GM12878 (cell line): ENCODE data around the gene RAB35. TPM values are rescaled to one million over a fixed set of nuclear protein-coding genes. Genes with fewer than 3 reads are reported as not detected.

Experiments
- ATAC-seq: fragments of 200-7000 bp; cut with Tn5 transposase; 3 replicates; pipeline ENCODE4 v1.9.1; 2020; ENCODE audit warnings: mild to moderate bottlenecking, moderate library complexity
- BruUV-seq: library from RNA; stranded (reverse); fragments of 400-500 nt; replicated peaks from 2 replicates; lab custom pipeline; 2021; lab: Mats Ljungman, UMichigan
- CTCF ChIA-PET: fragments of 300-600 bp; sonication (Branson Sonifier 250); formaldehyde crosslinking; extraction: SDS; loops from one replicate; lab custom pipeline; 2021; ENCODE audit warnings: inconsistent platforms; lab: Yijun Ruan, JAX
- POLR2A ChIA-PET: fragments of 350-600 bp; formaldehyde crosslinking; extraction: SDS; loops from one replicate; lab custom pipeline; 2021; ENCODE audit warnings: inconsistent platforms; lab: Charles Lee
- RAD21 ChIA-PET: fragments of 300-600 bp; sonication (Branson Sonifier 250); formaldehyde crosslinking; loops from one replicate; lab custom pipeline; 2023; ENCODE audit warnings: antibody characterized with exemption; ENCODE audit not compliant: unreplicated experiment; lab: Charles Lee
- SMC1A ChIA-PET: fragments of 300-600 bp; sonication (Branson Sonifier 250); formaldehyde crosslinking; loops from one replicate; lab custom pipeline; 2023; ENCODE audit not compliant: unreplicated experiment, uncharacterized antibody; lab: Charles Lee
- DNase-seq: peaks from one replicate; pipeline ENCODE4 v3.0.0-alpha.2; 2011; ENCODE audit warnings: low read depth, low spot score
- FAIRE-seq: peaks from 3 replicates; lab custom pipeline; 2011; peaks lifted over from hg19 to GRCh38; lab: Jason Lieb, UNC
- H2AFZ ChIP-seq: 2 replicates; pipeline ENCODE4 v1.6.0; 2011; ENCODE audit warnings: low read depth, low read length, control low read depth; ENCODE audit not compliant: control insufficient read depth
- H3K27ac ChIP-seq: 2 replicates; pipeline ENCODE4 v1.5.1; 2011; ENCODE audit warnings: control low read depth; ENCODE audit not compliant: control insufficient read depth, insufficient read depth
- H3K27me3 ChIP-seq, 2 experiments: replicated peaks in 1 of 2; 2 replicates each; pipeline versions ENCODE4 v1.6.0 to v1.6.1; 2011; ENCODE audit warnings: low read length in 1 of 2; ENCODE audit not compliant: control insufficient read depth in 2 of 2, insufficient read depth in 2 of 2
- H3K36me3 ChIP-seq, 2 experiments: 2 replicates each; pipeline ENCODE4 v1.5.1; 2011; ENCODE audit warnings: low read length in 1 of 2; ENCODE audit not compliant: control insufficient read depth in 2 of 2, insufficient read depth in 2 of 2
- H3K4me1 ChIP-seq: 2 replicates; pipeline ENCODE4 v1.6.1; 2011; ENCODE audit warnings: mild to moderate bottlenecking, low read length, moderate library complexity, mixed read lengths; ENCODE audit not compliant: control insufficient read depth, insufficient read depth
- H3K4me2 ChIP-seq: 2 replicates; pipeline ENCODE4 v1.6.0; 2011; ENCODE audit warnings: control low read depth; ENCODE audit not compliant: control insufficient read depth, insufficient read depth
- H3K4me3 ChIP-seq: fragments of 200-600 bp; sonication (generic); 2 replicates; pipeline ENCODE4 v1.5.1; 2016
- H3K79me2 ChIP-seq: 2 replicates; pipeline ENCODE4 v1.6.0; 2011; ENCODE audit warnings: low read length; ENCODE audit not compliant: control insufficient read depth, insufficient read depth
- H3K9ac ChIP-seq: 2 replicates; pipeline ENCODE4 v1.8.0; 2011; ENCODE audit warnings: low read length, control low read depth, mixed read lengths; ENCODE audit not compliant: control insufficient read depth, insufficient read depth
- H3K9me3 ChIP-seq: replicated peaks from 3 replicates; pipeline ENCODE4 v1.5.1; 2011; ENCODE audit warnings: mild to moderate bottlenecking, low read length; ENCODE audit not compliant: control insufficient read depth, insufficient read depth
- H4K20me1 ChIP-seq: 2 replicates; pipeline ENCODE4 v1.6.0; 2011; ENCODE audit not compliant: control insufficient read depth, insufficient read depth
- ATF2 ChIP-seq: IDR thresholded peaks from 2 replicates; pipeline ENCODE4 v1.6.1; 2012; ENCODE audit warnings: low read length, inconsistent platforms
- BHLHE40 ChIP-seq, 2 experiments: fragments of 450-650 bp in 1 of 2; IDR thresholded peaks; 2 replicates each; pipeline ENCODE4 v1.6.1; 2011 to 2017; ENCODE audit warnings: low read depth in 2 of 2, borderline replicate concordance in 1 of 2, improper control_type of control experiment in 1 of 2, low read length in 1 of 2, mild to moderate bottlenecking in 1 of 2
- CREB1 ChIP-seq: IDR thresholded peaks from 2 replicates; pipeline ENCODE4 v1.6.1; 2012; ENCODE audit warnings: low read depth, mild to moderate bottlenecking, inconsistent platforms
- IRF5 ChIP-seq: fragments of 450-650 bp; IDR thresholded peaks from 2 replicates; pipeline ENCODE4 v1.6.1; 2017; ENCODE audit warnings: borderline replicate concordance
- NRF1 ChIP-seq: conservative IDR thresholded peaks from 2 replicates; pipeline ENCODE4 v1.6.1; 2011; ENCODE audit warnings: mild to moderate bottlenecking, low read depth, low read length, improper control_type of control experiment
- POLR2AphosphoS5 ChIP-seq: IDR thresholded peaks from 2 replicates; pipeline ENCODE4 v1.6.1; 2011; ENCODE audit warnings: mild to moderate bottlenecking, low read length, inconsistent platforms
- RFX5 ChIP-seq: IDR thresholded peaks from 2 replicates; pipeline ENCODE4 v1.6.1; 2011; ENCODE audit warnings: low read depth, low read length, improper control_type of control experiment
- SMAD5 ChIP-seq: IDR thresholded peaks from 2 replicates; pipeline ENCODE4 v1.6.1; 2016; ENCODE audit warnings: antibody characterized with exemption, low read depth
- ZBTB4 ChIP-seq: fragments of 450-650 bp; formaldehyde crosslinking; IDR thresholded peaks from 2 replicates; pipeline ENCODE4 v1.4.0; 2022; ENCODE audit warnings: mild to moderate bottlenecking, moderate library complexity
- ZNF687 ChIP-seq: fragments of 450-650 bp; IDR thresholded peaks from 2 replicates; pipeline ENCODE4 v1.6.1; 2017; ENCODE audit warnings: mild to moderate bottlenecking, moderate library complexity
- WGBS: methylation state at CpG from one replicate; pipeline ENCODE4 v1.1.6; 2016; ENCODE audit warnings: low lambda C conversion rate; ENCODE audit not compliant: insufficient replicate concordance, insufficient coverage; ENCODE audit errors: missing lambda C conversion rate; 5-methylcytosine and 5-hydroxymethylcytosine counted together
- in situ Hi-C: fragments of 300-500 bp; cut with MboI; formaldehyde crosslinking; loops from 9 replicates; pipeline ENCODE4 v1.14.3; 2018; ENCODE audit warnings: mixed read lengths
- intact Hi-C: fragments of 100-400 bp; cut with micrococcal nuclease; formaldehyde crosslinking; loops from one replicate; pipeline ENCODE4 v1.14.2; 2022; ENCODE audit not compliant: unreplicated experiment
- polyA plus RNA-seq, 11 experiments: library from polyadenylated mRNA; depleted of rRNA in 4 of 11; unstranded in 6 of 11; stranded (reverse) in 5 of 11; fragments of >200 nt; fragmentation: Nextera tagmentation in 4 of 11; fragmentation: Illumina TruSeq in 1 of 11; extraction: Ambion mirVana in 4 of 11; extraction: Trizol in 1 of 11; gene quantifications; 1 replicate in 1 of 11; 2 replicates in 10 of 11; pipeline versions ENCODE4 v1.2.1 to v1.2.3, GENCODE V29; 2011 to 2016; ENCODE audit warnings: inconsistent platforms in 2 of 11, missing spikeins in 2 of 11, low read depth in 1 of 11
- total RNA-seq, 4 experiments: library from RNA; depleted of rRNA in 3 of 4; stranded (reverse); fragments of >200 nt in 3 of 4; fragmentation: Illumina TruSeq in 1 of 4; extraction: Trizol in 1 of 4; gene quantifications; 2 replicates each; pipeline versions ENCODE4 v1.2.1 to v1.2.3, GENCODE V29; 2013 to 2021

The RAB35 gene
- total and polyA plus RNA-seq, 10 of the 15 experiments (the other 5 are each of a cell fraction or from before 2014, with no cell fraction given) = 0.76 to 99.2 (median 43.8) TPM

GRCh38 chr12:120118321-120119061 lies 1.9 kb upstream of the RAB35 start (continued):
- TF ChIP-seq ZNF687 (peak; percentile 41; the same call in 1 of the 2 replicates), BHLHE40 (IDR thresholded peaks at IDR 0.05; ENCODE audit: borderline replicate concordance in 1 of 2, low read depth in 2 of 2, low read length in 1 of 2) (peak; percentile 39 to 61; a peak in 1 of 4 replicates), POLR2AphosphoS5 (peak; percentile 28; the same call in 1 of the 2 replicates), CREB1 (no peak), RFX5 (no peak), NRF1 (no peak)

- Histone ChIP-seq H3K9ac (peak overlapping the region; percentile 84), H2AFZ (no peak overlapping the region), H4K20me1 (peaks cover 12% of the 10 kb centered on the region), H3K4me2 (peak overlapping the region; percentile 99), H3K27ac (peak overlapping the region; percentile 97), H3K79me2 (peaks cover 66% of the 10 kb centered on the region), H3K9me3 (no peaks in the 10 kb centered on the region), H3K4me1 (peaks cover 51% of the 10 kb centered on the region), H3K4me3 (peak overlapping the region; percentile 76), H3K36me3 (peaks cover 0 to 16% of the 10 kb centered on the region in 2 experiments; a peak in 2 of 4 replicates), H3K27me3 (no peaks in the 10 kb centered on the region)
- RAD21 ChIA-PET = interaction anchor here (1.2 to 9.6 kb wide), 7 partner anchors 14 to 175 kb away, joined by 3 to 118 read pairs (median 17); partner anchors contain the start of genes RNU4-1 and RPLP0
- SMC1A ChIA-PET = interaction anchor here (1.1 to 9.8 kb wide), 12 partner anchors 8 to 103 kb away, joined by 3 to 142 read pairs (median 12); partner anchors contain the start of gene RPLP0
- FAIRE-seq = no peak
- 21% methylated on average over 7 of the region's 7 CpGs for WGBS
- in situ Hi-C loops = no loop called here
- ATAC-seq = no peak
- DNase-seq = no peak
- CTCF ChIA-PET = interaction anchor here (0.8 to 6.4 kb wide), 7 partner anchors 7 to 129 kb away, joined by 3 to 61 read pairs (median 9); partner anchors contain the start of genes BICDL1 and RPLP0
- POLR2A ChIA-PET = interaction anchor here (0.6 to 10.4 kb wide), 19 partner anchors 7 to 1011 kb away, joined by 3 to 141 read pairs (median 6); partner anchors contain the start of genes BICDL1, PXN and RPLP0
- intact Hi-C loops = loop anchor here (2.0 to 10.0 kb wide), 3 partner anchors 15 to 147 kb away; partner anchors contain the start of genes GCN1 and PXN
- TSS peak; percentile 83 for BruUV-seq
- TF ChIP-seq SMAD5 (no peak), IRF5 (no peak), ZBTB4 (no peak), ATF2 (0 out of 2 replicates have a peak, but pooled peaks have one; percentile 30)
Observed at GRCh38 chr12:120117961-120118320, 1.4 kb upstream of the RAB35 start.
